Activated CD4-positive, alpha-beta T cell treated with anti-CD3 and anti-CD28 coated beads, Interleukin-2, amount 50 U/mL, for 48 hours (primary cell): ENCODE results near the gene GMPPB.
"Not testable (repeated sequence)": the region's sequence is repeated elsewhere in the genome, so short reads cannot be mapped to it uniquely, and the experiment has no call there.

Experiments used
- DNase-seq, 2 experiments: peaks; one replicate each; pipeline ENCODE4 v3.0.0-alpha.2; 2020

GMPPB gene

DNA sequence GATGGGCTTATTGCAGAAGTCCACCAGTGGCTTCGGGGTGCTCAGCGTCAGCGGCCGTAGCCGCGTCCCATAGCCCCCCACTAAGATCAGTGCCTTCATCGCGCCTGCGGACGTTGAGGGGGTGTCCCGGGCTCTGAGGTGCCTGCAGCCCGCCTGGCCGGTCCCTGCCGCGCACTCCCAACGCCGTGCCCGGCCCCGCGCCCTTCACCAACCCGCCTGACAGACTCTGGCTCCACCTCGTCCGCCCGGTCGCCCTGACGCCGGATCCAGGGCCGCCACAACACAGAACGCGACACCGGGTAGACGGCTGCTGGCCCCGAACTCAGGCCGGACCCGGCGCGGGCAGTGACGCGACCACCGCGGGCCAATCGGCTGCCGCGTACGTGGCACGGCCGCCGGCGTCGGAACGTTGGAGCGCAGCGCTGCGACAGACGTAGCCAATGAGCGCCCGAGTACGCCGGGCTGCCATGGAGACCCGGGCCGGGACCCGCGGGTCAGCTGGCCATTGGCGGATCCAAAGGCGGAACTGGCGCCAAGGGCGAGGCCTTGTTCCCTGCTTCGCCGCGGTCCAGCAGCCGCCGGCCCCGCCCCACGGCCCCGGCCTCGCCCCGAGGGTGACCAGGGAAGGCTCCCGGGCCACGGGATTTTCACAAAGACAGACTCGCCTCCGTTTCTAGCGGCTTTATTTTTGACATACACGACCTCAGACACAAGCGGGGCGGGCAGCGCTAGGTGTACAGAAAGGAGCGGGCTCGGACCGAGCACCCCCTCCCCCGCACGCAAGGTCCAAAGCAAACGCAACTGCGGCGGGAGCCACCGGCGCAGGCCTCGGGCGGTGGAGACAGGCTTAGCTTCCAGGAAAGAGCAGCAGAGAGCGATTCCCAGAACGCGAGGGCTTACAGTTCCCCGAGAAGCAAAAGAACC lies at the start of gene GMPPB:
GMPPB (minus strand) TSS at position 324 of the 924 bp plus-strand sequence; CDS start at position 99, 225 bp downstream.
- peak; percentile 92 to 95 for DNase-seq

DNA sequence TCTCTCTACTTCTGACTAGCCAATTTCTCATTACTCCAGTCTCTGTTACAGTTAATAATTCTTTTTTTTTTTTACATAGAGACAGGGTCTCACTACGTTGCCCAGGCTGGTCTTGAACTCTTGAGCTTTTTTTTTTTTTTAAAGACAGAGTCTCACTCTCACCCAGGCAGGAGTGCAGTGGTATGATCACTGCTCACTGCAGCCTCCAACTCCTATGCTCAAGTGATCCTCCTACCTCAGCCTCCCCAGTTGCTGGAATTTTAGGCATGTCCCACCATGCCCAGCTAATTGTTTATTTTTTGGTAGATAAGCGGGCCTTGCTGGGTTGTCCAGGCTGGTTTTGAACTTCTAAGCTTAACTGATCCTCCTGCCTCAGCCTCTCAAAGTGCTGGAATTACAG lies 49.0 kb upstream of the GMPPB start:
- no peak for DNase-seq

DNA sequence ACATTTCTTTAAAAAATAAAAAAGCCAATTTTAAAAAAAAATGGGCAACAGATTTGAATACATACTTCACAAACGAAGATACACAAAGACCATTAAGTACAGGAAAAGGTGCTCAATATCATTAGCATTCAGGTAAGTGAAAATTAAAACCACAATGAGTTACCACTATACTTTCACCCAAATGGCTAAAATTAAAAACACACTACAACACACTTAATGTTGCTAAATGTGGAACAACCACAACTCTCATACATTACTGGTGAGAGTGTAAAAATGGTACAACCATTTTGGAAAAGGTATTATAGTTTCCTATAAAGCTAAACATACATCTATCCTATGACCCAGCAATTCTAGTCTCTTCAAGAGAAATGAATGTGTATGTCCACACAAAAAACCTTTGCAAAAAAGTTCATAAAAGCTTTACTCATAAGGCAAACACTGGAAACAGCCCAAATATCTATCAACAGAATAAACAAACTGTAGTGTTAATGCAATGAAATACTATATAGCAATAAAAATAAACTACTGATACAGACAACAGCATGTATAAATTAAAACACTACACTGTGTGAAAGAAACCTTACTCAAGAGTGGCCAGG lies 47.7 kb upstream of the GMPPB start:
- DNase-seq = no peak

DNA sequence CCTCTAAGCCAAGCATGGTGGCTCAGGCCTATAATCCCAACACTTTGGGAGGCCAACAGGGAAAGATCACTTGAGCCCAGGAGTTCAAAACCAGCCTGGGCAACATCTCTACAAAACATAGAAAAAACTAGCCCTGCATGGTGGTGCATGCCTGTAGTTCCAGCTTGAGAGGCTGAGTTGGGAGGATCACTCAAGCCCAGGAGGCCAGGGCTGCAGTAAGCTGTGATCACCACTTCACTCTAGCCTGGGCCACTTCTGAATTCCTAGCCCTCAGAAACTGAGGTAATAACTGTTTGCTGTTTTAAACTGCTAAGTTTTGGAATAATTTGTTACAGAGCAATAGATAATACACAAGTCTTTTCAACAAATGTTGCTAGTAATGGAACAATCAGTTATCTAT lies 46.2 kb upstream of the GMPPB start:
- DNase-seq = no peak

DNA sequence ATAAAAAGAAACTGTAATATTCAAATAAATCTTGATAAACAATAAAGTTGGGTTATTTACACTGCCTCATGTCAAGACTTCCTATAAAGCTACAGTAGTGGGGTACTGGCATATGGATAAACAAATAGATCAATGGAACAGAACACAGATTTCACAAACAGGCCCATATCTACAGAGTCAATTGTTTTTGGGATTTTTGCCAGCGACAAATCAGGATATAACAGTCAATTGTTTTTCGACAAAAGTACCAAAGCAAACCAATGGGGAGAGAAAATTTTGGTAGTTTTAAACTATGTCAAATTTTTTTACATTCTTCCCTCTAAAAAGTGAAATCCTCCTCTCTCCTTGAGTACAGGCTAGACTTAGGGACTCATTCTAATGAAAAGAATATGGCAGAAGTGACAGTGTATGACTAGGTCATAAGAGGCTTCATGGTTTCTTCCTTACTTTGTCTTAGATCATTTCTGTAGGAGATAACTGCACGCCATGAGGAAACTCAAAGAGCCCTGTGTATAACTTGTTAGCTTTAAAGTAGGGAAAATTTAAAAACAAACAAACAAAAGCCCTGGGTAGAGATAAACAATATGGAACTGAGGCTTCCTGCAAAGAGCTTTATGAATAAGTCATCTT lies 45.6 kb upstream of the GMPPB start:
- DNase-seq = no peak

DNA sequence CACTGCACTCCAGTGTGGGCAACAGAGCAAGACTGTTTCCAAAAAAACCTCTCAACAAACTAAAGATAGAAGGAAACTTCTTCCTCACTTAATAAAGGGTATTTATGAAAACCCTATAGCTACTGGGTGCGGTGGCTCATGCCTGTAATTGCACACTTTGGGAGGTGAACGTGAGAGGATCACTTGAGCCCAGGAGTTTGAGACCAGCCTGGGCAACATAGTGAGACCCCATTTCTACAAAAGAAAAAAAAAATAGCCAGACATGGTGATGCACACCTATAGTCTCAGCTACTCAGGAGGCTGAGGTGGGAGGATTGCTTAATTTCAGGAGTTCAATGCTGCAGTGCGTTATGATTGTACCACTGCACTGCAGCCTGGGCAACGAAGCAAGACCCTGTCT lies 40.2 kb upstream of the GMPPB start:
- DNase-seq = no peak

DNA sequence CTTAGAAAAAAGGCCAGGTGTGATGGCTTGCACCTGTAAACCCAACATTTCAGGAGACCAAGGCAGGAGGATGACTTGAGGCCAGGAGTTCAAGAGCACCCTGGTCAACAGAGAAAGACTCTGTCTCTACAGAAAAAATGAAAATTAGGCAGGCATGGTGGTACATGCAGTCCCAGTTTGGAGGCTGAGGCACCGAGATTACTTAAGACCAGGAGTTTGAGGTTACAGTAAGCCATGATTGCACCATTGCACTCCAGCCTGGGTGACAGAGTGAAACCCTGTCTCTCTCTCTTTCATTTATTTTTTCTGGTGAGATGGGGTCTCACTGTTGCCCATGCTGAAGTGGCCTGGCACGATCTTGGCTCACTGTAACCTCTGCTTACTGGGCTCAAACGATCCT lies 37.9 kb upstream of the GMPPB start:
- DNase-seq = no peak

DNA sequence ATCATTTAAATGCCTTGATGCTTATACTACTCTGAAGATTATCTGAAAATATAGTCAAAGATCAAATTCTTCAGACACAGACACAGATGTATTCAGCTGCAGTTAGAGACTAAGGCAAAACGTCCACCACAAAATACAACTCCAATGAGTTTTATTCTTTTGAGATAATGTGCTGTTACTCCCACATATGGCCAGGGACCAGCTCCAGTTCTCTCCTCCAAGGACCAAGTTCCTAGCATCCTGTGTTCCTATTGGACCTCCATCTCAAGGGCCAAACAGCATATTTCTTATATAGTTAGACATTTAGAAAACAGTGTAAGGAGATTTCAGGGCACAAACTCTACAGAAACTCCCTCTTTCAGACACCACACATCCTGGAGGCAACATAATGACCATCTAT lies 35.5 kb upstream of the GMPPB start:
- DNase-seq = no peak

DNA sequence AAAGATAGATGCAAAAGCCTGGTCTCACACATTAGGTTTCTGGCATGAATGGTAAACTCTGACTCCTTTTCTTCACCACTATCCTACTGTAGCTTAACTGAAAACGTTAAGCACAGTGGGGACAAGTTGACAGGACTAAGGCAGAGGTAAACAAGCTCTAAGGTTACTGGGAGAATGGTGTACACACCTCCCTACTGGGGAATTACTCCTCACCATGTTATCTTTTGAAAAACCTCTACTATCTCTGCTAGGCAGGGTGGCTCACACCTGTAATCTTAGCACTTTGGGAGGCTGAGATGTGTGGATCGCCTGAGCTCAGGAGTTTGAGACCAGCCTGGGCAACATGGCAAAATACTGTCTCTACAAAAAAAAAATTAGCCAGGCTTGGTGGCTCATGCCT lies 33.4 kb upstream of the GMPPB start:
- DNase-seq = no peak

DNA sequence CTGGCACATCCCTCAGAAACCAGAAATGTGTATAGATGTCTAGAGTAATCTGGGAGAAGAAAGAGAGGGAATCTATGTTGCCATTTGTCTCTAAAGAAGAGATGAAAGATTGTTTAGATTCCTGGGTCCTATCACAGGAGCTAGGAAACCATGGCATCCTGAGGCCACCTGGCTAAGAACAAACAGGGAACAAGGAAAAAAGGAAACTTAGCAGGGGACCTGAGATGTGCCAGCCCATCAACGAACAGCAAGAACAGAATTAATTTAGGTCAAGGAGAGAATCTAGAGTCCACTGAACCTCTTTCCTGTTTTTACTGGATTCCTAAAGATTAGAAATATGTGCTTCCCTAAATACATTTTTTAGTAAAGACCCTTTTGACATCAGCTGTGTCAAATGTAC lies 32.3 kb upstream of the GMPPB start:
- DNase-seq = no peak

DNA sequence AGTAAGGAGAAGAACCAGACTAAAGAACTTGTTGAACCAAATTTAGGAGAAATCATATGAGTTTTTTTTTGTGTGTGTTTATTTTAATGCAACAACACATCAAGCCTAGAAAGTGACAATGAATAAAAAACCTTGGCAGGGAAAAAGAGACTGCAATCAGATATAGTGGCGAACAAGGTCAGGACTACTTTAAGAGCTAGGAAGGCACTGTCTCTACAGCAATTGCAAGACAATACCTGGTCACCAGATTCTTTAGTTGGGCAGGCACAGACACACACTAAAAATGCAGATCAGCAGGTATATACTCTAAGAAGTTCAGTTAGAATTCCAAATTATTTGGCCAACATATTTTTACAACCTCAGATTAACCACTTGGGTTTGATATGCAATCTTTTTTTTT lies 30.8 kb upstream of the GMPPB start:
- DNase-seq = no peak

DNA sequence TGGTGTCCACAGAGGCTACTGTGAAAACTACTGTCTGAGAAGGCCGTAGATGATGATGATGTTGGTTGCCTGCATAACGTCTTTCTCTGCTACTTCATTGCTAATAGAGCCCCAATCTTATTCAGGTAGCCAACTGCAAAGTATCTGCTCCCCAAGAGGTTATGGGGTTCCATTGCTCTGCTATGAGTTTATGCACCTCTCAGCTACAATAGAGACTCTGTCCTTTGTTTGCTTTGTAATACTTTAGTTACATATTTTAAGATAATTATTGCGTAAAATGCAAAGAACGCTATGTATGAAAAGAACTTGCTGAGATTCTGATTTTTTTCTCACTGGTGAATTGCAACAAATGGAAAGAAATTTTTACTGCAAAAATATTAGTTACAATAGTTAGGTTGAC lies 27.8 kb upstream of the GMPPB start:
- DNase-seq = no peak

DNA sequence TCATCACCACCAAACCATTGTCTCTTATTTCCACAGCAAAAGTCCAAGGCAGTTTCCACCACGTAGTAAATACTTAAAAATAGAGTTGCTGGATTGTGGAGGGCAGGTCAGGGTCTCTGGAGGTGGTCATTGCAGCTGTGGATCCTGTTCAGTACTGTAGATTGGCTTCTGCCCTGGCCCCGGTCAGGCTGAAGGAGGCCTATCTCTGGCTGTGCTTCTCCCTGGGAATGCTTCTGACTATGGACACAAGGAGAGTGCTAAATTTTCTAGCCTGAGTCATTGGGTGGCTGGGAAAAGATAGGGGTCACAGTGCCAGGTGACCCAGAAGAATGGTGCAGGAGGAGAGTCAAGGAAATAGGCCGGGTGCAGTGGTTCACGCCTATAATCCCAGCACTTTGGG lies 26.3 kb upstream of the GMPPB start:
- no peak for DNase-seq

DNA sequence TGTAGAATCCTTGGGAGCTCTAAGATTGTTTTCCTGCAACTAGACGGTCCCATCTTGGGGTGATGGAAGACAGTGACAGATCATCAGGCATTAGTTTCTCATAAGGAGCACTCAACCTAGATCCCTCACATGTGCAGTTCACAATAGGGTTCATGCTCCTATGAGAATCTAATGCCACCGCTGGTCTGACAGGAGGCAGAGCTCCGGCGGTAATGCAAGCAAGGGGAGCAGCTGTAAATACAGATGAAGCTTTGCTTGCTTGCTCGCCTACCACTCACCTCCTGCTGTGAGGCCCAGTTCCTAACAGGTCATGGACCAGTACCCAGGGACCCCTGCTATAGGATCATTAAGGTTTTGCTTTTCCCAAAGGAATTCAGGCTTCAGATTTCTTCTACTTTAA lies 25.1 kb upstream of the GMPPB start:
- not testable (repeated sequence) for DNase-seq

DNA sequence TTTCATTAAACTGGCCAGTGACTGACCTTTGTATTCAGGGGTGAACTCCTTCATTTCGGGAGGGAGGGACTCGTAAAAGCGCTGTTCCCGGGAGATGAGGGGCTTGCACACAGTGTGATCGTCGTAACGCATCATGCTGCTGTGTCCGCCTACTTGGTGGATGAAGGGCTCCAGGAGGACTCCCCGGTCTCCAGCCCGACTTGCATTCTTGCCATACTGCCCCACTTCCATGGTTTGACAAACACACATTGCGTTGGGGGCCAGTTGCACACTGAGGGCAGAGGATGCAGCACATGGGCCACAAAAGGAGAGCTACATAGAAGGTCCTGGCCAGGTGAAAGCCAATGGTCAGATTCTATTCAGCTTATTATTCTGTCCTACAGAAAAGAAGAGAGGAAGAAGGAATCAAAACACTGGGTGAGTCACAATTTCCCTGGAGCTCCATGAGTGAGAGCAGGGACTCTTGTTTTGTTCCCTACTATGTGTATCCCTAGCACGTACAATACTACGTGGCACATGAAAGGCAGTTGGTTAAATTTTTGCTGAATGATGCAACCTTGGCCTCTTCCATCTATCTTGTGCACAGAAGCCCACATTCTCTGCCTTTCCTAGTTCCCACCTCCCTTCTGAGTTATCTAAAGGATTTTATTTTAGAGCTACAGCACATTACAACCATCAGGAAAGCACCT lies 24.2 kb upstream of the GMPPB start:
- no peak for DNase-seq

DNA sequence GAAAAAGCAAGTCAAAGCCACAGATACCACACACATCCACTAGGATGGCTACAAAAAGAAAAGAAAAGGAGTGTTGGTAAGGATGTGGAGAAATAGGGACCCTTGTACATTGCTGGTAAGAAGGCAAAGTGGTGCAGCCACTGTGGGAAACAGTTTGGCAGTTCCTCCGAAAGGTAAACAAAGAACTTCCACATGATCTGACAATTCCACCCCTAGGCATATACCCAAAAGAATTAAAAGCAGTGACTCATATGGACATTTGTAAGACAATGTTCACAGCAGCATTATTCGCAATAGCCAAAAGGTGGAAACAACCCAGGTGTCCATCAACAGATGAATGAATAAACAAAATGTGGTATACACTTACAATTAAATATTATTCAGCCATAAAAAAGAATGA lies 22.2 kb upstream of the GMPPB start:
- DNase-seq = no peak

DNA sequence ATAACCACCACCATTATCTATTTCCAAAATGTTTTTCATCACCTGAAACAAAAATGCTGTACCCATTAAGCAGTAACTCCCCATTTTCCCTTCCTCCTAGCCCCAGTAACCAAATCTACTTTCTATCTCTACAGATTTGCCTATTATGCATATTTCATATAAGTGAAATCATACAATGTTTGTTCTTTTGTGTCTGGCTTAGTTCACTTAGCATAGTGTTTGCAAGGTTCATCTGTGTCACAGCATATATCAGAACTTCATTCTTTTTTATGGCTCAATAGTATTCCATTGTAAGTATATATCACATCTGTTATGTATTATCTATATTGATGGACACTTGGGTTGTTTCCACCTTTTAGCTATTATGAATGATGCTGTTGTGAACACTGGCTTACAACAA lies 16.7 kb upstream of the GMPPB start:
- no peak for DNase-seq

DNA sequence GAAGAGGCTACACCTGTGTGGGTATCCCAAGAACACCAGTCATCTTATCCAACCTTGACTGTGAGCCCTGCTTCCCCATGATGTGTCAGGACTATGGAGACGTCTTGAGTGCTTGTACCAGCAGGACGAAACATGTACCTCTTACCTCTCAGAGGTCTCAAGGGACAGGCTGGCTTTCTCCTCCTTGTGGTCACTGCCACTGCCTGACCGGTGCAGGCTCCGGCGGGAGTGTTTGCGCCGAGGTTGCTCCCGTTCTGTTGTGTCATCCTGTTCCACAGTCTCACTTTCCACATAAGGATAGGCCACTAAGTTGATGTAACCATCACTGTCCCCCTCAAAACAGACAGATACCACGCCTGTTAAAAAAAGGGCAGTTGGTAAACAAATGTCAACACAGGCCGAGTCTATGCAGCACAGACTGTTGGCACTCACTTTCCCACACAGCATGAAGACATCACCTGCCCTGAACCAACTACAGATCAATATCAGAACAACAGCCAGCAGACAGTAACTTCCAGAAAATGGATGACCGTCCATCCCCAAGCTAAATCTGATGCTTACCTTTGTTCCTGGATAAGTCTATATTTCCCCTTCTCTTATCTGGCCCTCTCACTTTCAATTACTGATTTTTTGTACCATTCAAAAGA lies 14.4 kb upstream of the GMPPB start:
- DNase-seq = no peak

DNA sequence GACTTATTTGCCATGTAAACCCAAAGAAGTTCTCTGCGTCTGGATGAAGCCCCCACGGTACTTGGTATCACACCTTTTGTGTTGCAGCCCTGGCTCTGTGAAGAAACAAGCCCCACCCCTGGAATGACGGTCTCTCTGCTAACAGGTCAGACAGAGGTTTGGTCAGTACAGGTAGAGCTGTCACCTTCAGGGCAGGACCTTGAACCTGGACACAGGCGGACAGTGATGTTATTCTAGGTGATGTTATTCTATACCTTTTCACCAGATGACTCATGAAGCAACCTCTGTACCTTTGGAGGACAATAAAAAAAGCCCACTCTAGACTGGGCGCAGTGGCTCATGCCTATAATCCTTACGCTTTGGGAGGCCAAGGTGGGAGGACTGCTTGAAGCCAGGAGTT lies 11.0 kb upstream of the GMPPB start:
- DNase-seq = no peak

DNA sequence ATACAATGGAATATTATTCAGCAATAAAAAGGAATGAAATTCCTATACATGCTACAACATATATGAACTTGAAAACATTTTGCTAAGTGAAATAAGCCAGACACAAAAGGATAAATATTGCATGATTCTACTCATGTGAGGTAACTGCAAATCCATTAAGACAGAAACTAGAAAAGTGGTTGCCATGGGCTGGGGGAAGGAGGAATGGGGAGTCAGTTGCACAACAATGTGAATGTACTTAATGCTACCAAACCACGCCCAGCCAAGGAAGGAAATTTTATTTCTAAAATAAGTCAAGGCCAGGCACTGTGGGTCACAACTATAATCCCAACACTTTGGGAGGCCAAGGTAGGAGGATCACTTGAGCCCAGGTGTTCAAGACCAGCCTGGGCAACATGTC lies 9.8 kb upstream of the GMPPB start:
- DNase-seq = no peak

DNA sequence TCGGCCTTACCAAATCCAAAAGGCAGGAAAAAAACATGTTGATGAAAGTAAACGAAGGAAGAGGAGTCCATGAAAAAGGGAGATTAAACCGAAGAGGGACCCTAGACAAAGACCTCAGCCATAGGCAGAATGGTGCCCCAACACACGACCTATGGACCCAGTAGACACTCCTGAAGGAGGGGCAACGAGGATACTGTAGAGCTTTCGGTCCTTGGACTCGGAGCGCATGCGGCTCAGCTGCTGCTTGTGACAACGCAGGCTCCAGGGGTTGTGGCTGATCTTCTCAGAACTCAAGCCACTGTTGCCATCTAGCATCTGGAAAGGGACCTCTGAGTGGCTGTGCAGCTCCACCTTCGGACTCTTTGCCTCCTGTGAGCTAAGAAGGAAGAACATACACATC lies 8.8 kb upstream of the GMPPB start:
- no peak for DNase-seq

DNA sequence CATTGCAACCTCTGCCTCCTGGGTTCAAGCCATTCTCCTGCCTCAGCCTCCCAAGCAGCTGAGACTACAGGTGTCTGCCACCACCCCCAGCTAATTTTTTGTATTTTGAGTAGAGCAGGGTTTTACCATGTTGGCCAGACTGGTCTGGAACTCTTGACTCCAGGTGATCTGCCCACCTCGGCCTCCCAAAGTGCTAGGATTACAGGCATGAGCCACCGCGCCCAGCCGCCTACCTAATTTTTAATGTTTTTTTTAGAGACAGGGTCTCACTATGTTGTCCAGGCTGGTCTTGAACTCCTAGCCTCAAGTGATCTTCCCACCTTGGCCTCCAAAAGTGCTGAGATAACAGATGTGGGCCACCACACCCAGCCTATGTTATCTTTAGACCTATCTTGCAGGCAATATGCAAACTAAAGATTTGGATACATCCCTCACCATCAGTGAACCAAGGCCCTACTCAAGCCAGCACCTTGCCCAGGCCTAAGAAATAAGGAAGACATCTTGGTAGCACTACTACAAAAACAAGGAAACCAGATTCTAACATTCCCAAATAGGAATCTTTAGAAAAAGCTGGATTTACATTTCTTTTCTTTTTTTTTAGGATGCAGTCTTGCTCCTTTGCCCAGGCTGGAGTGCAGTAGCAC lies 6.3 kb upstream of the GMPPB start:
- no peak for DNase-seq
